ENCODE results near the gene PTK6.
"Not testable (repeated sequence)": the region's sequence is repeated elsewhere in the genome, so short reads cannot be mapped to it uniquely, and the experiment has no call there.

PTK6 gene

DNA sequence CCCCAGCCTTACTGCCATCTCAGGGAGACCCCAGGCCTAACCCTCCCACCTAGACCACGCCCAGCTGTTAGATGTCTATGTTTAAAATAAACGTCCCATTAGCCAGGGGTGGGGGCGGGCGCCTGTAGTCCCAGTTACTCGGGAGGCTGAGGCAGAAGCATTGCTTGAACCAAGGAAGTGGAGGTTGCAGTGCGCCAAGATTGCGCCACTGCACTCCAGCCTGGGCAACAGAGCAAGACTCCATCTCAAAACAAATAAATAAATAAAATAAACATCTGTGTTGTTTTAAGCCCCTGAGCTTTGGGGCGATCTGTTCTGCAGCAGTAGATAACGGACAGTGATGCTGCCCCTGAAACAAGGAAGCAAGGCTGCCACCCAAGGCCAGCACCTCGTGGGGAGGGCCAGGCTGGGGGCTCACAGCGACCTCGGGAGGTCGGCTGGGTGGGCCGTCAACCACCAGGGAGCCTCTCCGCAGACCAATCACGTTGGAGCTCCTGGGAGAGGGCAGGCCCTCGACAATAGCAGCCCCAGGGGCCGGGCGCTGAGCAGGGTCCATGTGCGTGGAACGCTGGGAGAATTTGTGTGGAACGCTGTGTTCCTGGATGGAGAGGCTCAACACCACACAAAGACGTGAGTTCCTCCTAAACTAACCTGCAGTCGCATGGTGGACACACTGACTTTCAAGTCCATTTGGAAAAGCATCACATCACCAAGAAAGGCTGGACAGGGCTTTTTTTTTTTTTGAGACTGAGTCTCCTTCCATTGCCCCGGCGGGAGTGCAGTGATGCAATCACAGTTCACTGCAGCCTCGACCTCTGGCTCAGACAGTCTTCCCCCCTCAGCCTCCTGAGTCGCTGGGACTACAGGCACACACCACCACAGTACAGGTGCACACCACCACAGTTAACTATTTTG is 37.9 kb upstream of the PTK6 start:
- Histone ChIP-seq H3K27me3 (ENCODE audit: control insufficient read depth in 1 of 2, insufficient read depth in 2 of 2, low read length in 2 of 2) (no peaks in the 10 kb centered on the region), H3K4me1 (ENCODE audit: control insufficient read depth, insufficient read depth, low read length) (peaks cover 24% of the 10 kb centered on the region), H3K9me3 (ENCODE audit: control insufficient read depth in 2 of 2, low read length in 2 of 2) (no peaks in the 10 kb centered on the region), H3K4me3 (ENCODE audit: low read length in 2 of 2) (peak overlapping the region in 1 of 2 donors; percentile 84), H3K27ac (ENCODE audit: low read length) (no peak overlapping the region), H3K36me3 (ENCODE audit: control insufficient read depth in 2 of 2, insufficient read depth in 2 of 2, low read length in 2 of 2) (no peaks in the 10 kb centered on the region), H3K9ac (ENCODE audit: low read length in 2 of 2) (no peak overlapping the region)

DNA sequence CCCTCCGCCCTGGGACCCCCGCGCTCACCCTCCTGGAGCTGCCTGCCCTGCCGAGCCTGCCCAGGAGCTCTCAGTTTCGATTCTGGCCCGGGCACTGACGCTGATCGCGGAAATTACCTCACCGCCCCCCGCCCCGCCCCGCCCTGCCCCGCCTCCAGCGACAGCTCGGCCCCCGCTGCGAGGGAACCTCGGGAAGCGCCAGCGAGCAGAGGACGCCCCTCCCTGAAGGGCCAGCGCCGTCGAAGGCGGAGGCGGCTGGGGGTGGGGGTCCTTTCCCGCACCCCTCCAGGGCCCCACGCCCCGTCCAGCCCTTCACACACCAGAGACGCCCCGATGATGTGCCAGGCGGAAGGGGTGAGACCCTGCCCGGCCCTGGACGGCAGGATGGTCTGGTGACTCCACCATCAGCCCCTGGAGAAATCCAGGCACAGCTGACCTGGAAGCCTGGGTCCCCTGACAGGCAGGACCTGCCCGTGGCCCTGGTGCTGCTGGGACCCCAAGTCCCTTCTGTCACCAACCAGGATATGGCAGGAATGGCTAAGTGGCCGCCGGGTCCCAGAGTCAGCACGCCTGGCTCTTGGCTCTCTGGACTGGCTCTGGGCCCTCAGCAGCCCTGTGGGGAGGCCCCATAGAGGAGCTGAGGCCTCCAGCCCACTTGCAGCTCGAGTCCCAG is 37.1 kb upstream of the PTK6 start, which contains the start of gene HELZ2:
Gene HELZ2 (minus strand): TSS at position 84 of the 673 bp plus-strand sequence. CDS start 1,854 bp downstream, outside the sequence.
- no peaks in the 10 kb centered on the region for H3K36me3 ChIP-seq (ENCODE audit: control insufficient read depth in 2 of 2, insufficient read depth in 2 of 2, low read length in 2 of 2)
- H3K4me1 ChIP-seq (ENCODE audit: control insufficient read depth, insufficient read depth, low read length): peaks cover 24% of the 10 kb centered on the region
- H3K9me3 ChIP-seq (ENCODE audit: control insufficient read depth in 2 of 2, low read length in 2 of 2): no peaks in the 10 kb centered on the region
- peak within 1 kb of the TSS; percentile 81 to 94 for H3K9ac ChIP-seq (ENCODE audit: low read length in 2 of 2)
- peak within 1 kb of the TSS; percentile 84 to 93 for H3K4me3 ChIP-seq (ENCODE audit: low read length in 2 of 2)
- H3K27ac ChIP-seq (ENCODE audit: low read length): peak within 1 kb of the TSS; percentile 64
- no peaks in the 10 kb centered on the region for H3K27me3 ChIP-seq (ENCODE audit: control insufficient read depth in 1 of 2, insufficient read depth in 2 of 2, low read length in 2 of 2)

DNA sequence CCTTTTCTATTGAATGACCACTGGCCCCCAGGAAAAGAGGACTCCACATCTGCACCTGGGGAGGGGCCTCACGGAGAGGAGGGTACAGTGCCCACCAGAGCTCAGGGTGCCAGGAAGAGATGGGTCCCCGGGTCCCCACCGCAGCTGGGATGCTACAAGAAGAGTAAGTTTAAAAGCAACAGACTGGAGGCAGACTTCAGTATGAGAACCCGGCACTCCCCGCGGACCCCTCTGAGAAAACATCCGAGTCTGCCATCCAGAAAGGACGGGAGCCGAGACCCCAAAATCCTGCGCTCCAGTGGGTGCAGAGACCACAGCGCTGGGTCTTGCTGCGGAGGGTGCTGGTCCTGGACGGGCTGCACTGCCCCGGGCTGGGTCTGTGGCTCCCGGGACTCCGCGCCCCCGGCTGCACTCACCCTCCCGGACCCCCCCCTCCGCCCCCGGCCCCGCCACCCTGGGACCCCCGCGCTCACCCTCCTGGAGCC is 36.5 kb upstream of the PTK6 start:
- H3K4me3 ChIP-seq (ENCODE audit: low read length in 2 of 2): peak overlapping the region; percentile 84 to 93
- peak overlapping the region; percentile 64 for H3K27ac ChIP-seq (ENCODE audit: low read length)
- peak overlapping the region; percentile 81 to 94 for H3K9ac ChIP-seq (ENCODE audit: low read length in 2 of 2)
- peaks cover 24% of the 10 kb centered on the region for H3K4me1 ChIP-seq (ENCODE audit: control insufficient read depth, insufficient read depth, low read length)
- no peaks in the 10 kb centered on the region for H3K36me3 ChIP-seq (ENCODE audit: control insufficient read depth in 2 of 2, insufficient read depth in 2 of 2, low read length in 2 of 2)
- H3K9me3 ChIP-seq (ENCODE audit: control insufficient read depth in 2 of 2, low read length in 2 of 2): no peaks in the 10 kb centered on the region
- H3K27me3 ChIP-seq (ENCODE audit: control insufficient read depth in 1 of 2, insufficient read depth in 2 of 2, low read length in 2 of 2): no peaks in the 10 kb centered on the region

DNA sequence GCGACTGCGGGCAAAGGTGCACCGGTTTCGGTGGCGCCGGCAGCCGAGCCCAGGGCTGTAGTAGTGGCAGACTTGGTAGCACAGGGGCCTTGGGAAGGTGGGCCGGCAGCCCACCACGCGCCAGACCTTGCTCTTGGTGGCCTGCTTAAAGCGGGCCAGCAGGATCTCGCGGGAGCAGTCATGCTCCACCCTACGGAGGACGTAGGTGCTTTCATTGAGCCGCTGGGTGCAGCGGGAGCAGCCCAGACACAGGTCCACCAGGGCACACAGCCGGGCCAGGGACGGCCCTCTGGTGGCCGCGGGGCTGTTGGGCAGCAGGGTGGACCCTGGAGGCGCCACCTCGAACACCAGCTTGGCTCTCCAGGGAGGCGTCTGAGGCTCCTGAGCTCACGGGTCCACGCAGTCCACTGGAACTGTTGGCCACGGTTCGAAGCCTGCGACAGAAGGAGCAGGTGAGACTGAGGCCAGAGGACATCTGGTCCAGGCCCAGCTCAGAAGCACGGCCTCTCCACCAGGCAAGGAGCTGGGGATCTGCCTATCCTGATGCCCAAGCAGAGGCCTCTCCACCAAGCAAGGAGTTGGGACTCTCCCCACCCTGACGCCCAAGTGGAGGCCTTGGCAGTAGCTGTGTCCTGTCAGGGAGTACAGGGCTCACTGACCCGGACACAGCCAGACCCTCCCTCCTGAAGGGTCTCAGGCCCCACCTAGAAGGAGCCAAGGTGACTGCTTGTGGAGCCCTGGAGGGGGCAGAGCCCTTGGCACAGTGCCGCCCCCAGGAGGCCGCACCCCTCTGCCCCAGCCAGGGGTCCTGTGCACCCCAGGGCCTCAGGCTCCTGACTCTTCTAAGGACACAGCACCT is 35.8 kb upstream of the PTK6 start:
- Histone ChIP-seq H3K4me1 (ENCODE audit: control insufficient read depth, insufficient read depth, low read length) (peaks cover 24% of the 10 kb centered on the region), H3K27me3 (ENCODE audit: control insufficient read depth in 1 of 2, insufficient read depth in 2 of 2, low read length in 2 of 2) (no peaks in the 10 kb centered on the region), H3K4me3 (ENCODE audit: low read length in 2 of 2) (peak overlapping the region; percentile 84 to 93), H3K9me3 (ENCODE audit: control insufficient read depth in 2 of 2, low read length in 2 of 2) (no peaks in the 10 kb centered on the region), H3K9ac (ENCODE audit: low read length in 2 of 2) (peak overlapping the region; percentile 81 to 94), H3K36me3 (ENCODE audit: control insufficient read depth in 2 of 2, insufficient read depth in 2 of 2, low read length in 2 of 2) (no peaks in the 10 kb centered on the region), H3K27ac (ENCODE audit: low read length) (peak overlapping the region; percentile 64)

DNA sequence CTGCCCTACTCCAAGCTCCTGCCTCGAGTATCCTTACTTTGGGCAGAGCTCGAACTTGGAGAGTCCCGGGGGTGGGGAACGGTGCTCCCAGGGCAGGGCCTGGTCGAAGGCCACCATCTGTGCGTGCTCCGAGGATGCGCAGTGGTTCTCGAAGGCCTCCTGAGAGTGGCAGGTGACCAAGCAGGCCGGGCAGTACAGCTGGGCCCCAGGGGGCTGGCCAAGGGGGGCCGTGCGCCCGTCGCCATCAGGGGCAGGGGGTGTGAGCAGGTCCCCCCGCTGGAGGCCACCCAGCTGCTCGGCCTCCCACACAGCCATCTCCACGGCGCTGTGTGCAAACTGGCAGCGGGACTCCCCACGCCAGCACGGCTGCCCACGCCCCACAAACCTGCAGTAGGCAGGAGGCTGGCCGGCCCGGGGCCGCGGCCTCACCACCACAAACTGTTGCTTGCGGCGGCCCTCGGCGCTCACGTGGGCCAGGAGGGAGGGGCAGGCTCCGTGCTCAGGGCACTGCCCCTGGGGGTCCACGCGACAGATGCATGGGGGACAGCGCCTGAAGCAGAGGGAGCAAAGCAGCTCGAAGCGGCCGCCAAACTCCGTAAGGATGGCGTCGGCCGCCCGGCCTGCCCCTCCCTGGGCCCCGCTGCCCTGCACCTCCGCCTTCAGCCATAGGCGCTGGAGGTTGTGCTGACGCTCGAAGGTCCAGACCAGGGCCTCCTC is 35.1 kb upstream of the PTK6 start:
- Histone ChIP-seq H3K27me3 (ENCODE audit: control insufficient read depth in 1 of 2, insufficient read depth in 2 of 2, low read length in 2 of 2) (no peaks in the 10 kb centered on the region), H3K4me1 (ENCODE audit: control insufficient read depth, insufficient read depth, low read length) (peaks cover 19% of the 10 kb centered on the region), H3K4me3 (ENCODE audit: low read length in 2 of 2) (no peak overlapping the region), H3K27ac (ENCODE audit: low read length) (no peak overlapping the region), H3K36me3 (ENCODE audit: control insufficient read depth in 2 of 2, insufficient read depth in 2 of 2, low read length in 2 of 2) (no peaks in the 10 kb centered on the region), H3K9me3 (ENCODE audit: control insufficient read depth in 2 of 2, low read length in 2 of 2) (no peaks in the 10 kb centered on the region), H3K9ac (ENCODE audit: low read length in 2 of 2) (no peak overlapping the region)

DNA sequence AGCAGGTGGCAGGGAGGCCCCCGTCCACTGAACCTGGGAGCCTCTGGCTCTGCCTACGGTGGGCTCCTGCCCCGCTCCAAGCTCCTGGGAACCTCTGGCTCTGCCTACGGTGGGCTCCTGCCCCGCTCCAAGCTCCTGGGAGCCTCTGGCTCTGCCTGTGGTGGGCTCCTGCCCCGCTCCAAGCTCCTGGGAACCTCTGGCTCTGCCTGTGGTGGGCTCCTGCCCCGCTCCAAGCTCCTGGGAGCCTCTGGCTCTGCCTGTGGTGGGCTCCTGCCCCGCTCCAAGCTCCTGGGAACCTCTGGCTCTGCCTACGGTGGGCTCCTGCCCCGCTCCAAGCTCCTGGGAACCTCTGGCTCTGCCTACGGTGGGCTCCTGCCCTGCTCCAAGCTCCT is 33.9 kb upstream of the PTK6 start:
- H3K27me3 ChIP-seq (ENCODE audit: control insufficient read depth in 1 of 2, insufficient read depth in 2 of 2, low read length in 2 of 2); H3K9ac ChIP-seq (ENCODE audit: low read length in 2 of 2); H3K36me3 ChIP-seq (ENCODE audit: control insufficient read depth in 2 of 2, insufficient read depth in 2 of 2, low read length in 2 of 2); H3K4me3 ChIP-seq (ENCODE audit: low read length in 2 of 2); H3K27ac ChIP-seq (ENCODE audit: low read length); H3K9me3 ChIP-seq (ENCODE audit: control insufficient read depth in 2 of 2, low read length in 2 of 2): not testable (repeated sequence)
- peaks cover 18% of the 10 kb centered on the region for H3K4me1 ChIP-seq (ENCODE audit: control insufficient read depth, insufficient read depth, low read length)

DNA sequence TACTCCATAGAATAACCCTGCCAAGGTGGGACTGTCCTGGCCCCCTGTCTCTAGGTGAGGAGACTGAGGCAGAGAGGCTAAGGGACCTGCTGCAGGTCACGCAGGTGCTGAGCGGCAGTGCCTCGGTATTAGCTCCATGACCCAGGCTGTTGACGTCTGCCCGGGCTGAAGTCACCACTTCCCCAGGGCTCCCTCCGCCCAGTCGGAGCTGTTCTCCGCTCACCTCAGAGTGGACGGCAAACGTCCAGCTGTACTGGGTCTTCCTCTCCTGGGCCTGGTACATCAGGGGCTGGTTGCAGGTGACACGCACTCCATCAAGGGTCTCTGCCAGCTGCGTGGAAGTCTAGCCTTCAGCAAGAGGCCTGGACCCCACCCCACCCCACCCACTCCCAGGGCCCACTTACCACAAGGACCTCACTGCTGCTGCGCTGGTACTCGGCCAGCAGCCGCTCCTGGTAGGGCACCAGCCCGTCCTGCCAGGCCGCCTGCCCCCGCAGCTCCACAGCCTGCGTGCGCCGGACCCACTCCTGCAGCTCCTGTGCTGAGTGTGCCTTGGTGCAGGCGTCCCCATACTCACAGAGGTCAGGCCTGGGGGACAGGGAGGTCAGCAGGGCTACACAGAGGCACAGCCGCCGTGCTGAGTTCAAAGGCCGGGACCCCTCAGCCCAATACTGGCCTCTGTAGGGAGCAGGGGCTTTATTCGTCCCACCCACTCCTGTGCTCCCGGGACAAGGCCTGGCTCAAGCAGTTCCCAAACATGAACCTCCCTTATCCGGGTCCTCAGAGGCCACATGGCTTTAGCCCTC is 33.3 kb upstream of the PTK6 start:
- Histone ChIP-seq H3K9ac (ENCODE audit: low read length in 2 of 2) (no peak overlapping the region), H3K9me3 (ENCODE audit: control insufficient read depth in 2 of 2, low read length in 2 of 2) (no peaks in the 10 kb centered on the region), H3K36me3 (ENCODE audit: control insufficient read depth in 2 of 2, insufficient read depth in 2 of 2, low read length in 2 of 2) (no peaks in the 10 kb centered on the region), H3K27me3 (ENCODE audit: control insufficient read depth in 1 of 2, insufficient read depth in 2 of 2, low read length in 2 of 2) (no peaks in the 10 kb centered on the region), H3K4me1 (ENCODE audit: control insufficient read depth, insufficient read depth, low read length) (peaks cover 18% of the 10 kb centered on the region), H3K27ac (ENCODE audit: low read length) (no peak overlapping the region), H3K4me3 (ENCODE audit: low read length in 2 of 2) (no peak overlapping the region)

DNA sequence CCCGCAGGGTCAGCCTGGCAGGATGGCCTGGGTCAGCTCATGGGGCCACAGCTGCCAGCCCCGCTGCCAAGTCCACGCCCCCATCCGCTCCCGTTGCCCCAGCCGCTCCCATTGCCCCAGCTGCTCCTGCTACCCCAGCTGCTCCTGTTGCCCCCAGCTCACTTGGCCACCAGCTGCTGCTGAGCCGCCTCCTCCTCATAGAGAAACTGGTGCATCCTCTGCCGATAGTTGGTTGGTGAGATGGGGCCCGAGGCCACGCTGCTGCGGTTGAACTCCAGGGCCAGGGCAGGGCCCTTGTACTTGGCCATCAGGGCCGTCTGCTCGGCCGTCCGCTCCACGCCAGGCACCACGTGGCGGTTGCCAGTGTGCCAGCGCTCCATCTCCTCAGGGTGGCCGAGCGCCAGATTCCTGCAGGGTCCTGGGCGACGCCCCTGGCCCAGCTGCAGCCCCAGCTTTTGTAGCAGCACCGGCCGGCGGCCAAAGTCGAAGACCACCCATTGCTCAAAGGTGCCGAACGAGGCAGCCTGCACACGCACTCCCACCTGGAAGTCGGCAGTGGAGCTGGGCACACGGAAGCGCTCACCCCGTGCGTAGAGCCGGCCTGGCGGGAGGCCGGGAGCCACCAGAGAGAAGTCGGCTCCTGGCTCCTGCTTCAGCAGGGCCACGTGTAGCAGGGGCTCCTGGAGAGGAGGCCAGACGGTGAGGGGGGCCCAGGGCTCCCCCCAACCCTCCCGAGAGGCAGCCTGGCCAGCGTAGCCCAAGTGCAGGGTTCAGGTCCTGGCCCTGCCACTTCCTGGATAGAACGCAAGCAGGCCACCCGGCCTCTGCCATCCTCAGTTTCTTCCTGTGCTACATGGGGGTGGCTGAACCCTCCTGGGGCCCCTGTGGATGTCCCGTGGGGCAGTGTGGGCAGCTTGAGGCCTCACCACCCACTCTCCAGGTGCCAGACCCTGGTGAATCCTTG is 32.1 kb upstream of the PTK6 start:
- H3K27me3 ChIP-seq (ENCODE audit: control insufficient read depth in 1 of 2, insufficient read depth in 2 of 2, low read length in 2 of 2): no peaks in the 10 kb centered on the region
- peaks cover 0 to 3% of the 10 kb centered on the region in 2 donors for H3K36me3 ChIP-seq (ENCODE audit: control insufficient read depth in 2 of 2, insufficient read depth in 2 of 2, low read length in 2 of 2)
- peaks cover 12% of the 10 kb centered on the region for H3K4me1 ChIP-seq (ENCODE audit: control insufficient read depth, insufficient read depth, low read length)
- H3K9me3 ChIP-seq (ENCODE audit: control insufficient read depth in 2 of 2, low read length in 2 of 2): no peaks in the 10 kb centered on the region
- H3K27ac ChIP-seq (ENCODE audit: low read length): no peak overlapping the region
- H3K9ac ChIP-seq (ENCODE audit: low read length in 2 of 2): no peak overlapping the region
- H3K4me3 ChIP-seq (ENCODE audit: low read length in 2 of 2): no peak overlapping the region
